H1 (cell line): Measurements from ENCODE around the gene KCNQ1.

Experiments
- GABPA ChIP-seq: IDR thresholded peaks from 2 replicates; pipeline ENCODE4 v1.6.1; 2011; ENCODE audit warnings: mild to moderate bottlenecking, low read length, moderate library complexity, borderline replicate concordance; ENCODE audit not compliant: insufficient read depth
- HDAC6 ChIP-seq: IDR thresholded peaks from one replicate; pipeline ENCODE4 v1.7.1; 2012; ENCODE audit warnings: low read depth, mild to moderate bottlenecking, inconsistent platforms, low read length, moderate library complexity
- NANOG ChIP-seq: IDR thresholded peaks from 2 replicates; pipeline ENCODE4 v1.6.1; 2011; ENCODE audit warnings: low read length, low read depth, mild to moderate bottlenecking, inconsistent platforms; ENCODE audit not compliant: insufficient read depth, poor library complexity, severe bottlenecking
- POLR2A ChIP-seq, 2 experiments: IDR thresholded peaks; 1 replicate in 1 of 2; 2 replicates in 1 of 2; pipeline ENCODE4 v1.6.1; 2011; ENCODE audit warnings: low read depth in 2 of 2, low read length in 2 of 2, mild to moderate bottlenecking in 2 of 2; ENCODE audit errors: control extremely low read depth in 1 of 2
- POLR2AphosphoS5 ChIP-seq: IDR thresholded peaks from 2 replicates; pipeline ENCODE4 v1.6.1; 2011; ENCODE audit warnings: low read depth, low read length
- RAD21 ChIP-seq, 2 experiments: IDR thresholded peaks in 1 of 2; conservative IDR thresholded peaks in 1 of 2; 2 replicates each; pipeline ENCODE4 v1.6.1; 2011; ENCODE audit warnings: low read depth in 2 of 2, low read length in 2 of 2, improper control_type of control experiment in 1 of 2, inconsistent platforms in 1 of 2, mild to moderate bottlenecking in 1 of 2, moderate library complexity in 1 of 2
- SIN3A ChIP-seq, 2 experiments: IDR thresholded peaks in 1 of 2; conservative IDR thresholded peaks in 1 of 2; 2 replicates each; pipeline ENCODE4 v1.6.1; 2011 to 2012; ENCODE audit warnings: low read length in 2 of 2, improper control_type of control experiment in 1 of 2, low read depth in 1 of 2, mild to moderate bottlenecking in 1 of 2
- YY1 ChIP-seq: IDR thresholded peaks from 2 replicates; pipeline ENCODE4 v1.6.1; 2011; ENCODE audit warnings: low read depth, mild to moderate bottlenecking, low read length
- TF ChIP-seq, protein P1 (sequence below), 3 experiments: IDR thresholded peaks; 1 replicate in 2 of 3; 2 replicates in 1 of 3; pipeline versions ENCODE4 v1.5.1 to v1.6.1; 2011; ENCODE audit warnings: low read length in 3 of 3, mild to moderate bottlenecking in 3 of 3, inconsistent platforms in 2 of 3, low read depth in 1 of 3, moderate library complexity in 1 of 3; ENCODE audit not compliant: insufficient read depth in 1 of 3; ENCODE audit errors: control extremely low read depth in 1 of 3

DNA sequence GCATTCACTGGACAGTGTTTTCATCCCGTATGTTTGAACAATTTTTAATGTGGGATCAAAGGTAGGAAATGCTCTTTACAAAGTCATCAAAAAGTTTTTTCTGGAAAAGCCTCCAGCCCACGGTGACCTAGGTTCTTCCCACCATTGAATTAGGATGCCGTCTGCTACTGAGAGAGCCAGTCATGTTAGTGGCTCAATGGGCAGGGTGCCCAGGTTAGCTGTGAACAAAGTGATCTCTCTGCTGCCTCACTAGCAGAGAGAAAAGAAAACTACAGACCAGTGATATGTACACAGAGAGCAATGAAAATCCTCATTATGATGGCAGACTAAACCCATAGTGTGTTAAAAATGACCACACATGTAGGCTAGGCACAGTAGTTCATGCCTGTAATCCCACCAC is 32.4 kb downstream of the KCNQ1 start:
- TF ChIP-seq SIN3A (conservative IDR thresholded peaks at IDR 0.05 in 1 of 2, IDR thresholded peaks at IDR 0.05 in 1 of 2; ENCODE audit: low read depth in 1 of 2, low read length in 2 of 2) (no peak), NANOG (no peak), GABPA (no peak), YY1 (no peak), HDAC6 (no peak), POLR2AphosphoS5 (no peak), RAD21 (IDR thresholded peaks at IDR 0.05 in 1 of 2, conservative IDR thresholded peaks at IDR 0.05 in 1 of 2; ENCODE audit: low read depth in 2 of 2, low read length in 2 of 2) (no peak), POLR2A (IDR thresholded peaks at IDR 0.05; ENCODE audit: control extremely low read depth in 1 of 2, low read depth in 2 of 2, low read length in 2 of 2) (no peak)
- TF ChIP-seq, protein P1, sequence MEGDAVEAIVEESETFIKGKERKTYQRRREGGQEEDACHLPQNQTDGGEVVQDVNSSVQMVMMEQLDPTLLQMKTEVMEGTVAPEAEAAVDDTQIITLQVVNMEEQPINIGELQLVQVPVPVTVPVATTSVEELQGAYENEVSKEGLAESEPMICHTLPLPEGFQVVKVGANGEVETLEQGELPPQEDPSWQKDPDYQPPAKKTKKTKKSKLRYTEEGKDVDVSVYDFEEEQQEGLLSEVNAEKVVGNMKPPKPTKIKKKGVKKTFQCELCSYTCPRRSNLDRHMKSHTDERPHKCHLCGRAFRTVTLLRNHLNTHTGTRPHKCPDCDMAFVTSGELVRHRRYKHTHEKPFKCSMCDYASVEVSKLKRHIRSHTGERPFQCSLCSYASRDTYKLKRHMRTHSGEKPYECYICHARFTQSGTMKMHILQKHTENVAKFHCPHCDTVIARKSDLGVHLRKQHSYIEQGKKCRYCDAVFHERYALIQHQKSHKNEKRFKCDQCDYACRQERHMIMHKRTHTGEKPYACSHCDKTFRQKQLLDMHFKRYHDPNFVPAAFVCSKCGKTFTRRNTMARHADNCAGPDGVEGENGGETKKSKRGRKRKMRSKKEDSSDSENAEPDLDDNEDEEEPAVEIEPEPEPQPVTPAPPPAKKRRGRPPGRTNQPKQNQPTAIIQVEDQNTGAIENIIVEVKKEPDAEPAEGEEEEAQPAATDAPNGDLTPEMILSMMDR (IDR thresholded peaks at IDR 0.05; ENCODE audit: control extremely low read depth in 1 of 3, insufficient read depth in 1 of 3, low read depth in 1 of 3, low read length in 3 of 3), result no peak
